ENCODE measurements around the gene MINAR1. TPM values are rescaled to one million over a fixed set of nuclear protein-coding genes. Genes with fewer than 3 reads are reported as not detected.

MINAR1 gene
- total RNA-seq, 1 donor from 2014 or later = 0.53 TPM

DNA sequence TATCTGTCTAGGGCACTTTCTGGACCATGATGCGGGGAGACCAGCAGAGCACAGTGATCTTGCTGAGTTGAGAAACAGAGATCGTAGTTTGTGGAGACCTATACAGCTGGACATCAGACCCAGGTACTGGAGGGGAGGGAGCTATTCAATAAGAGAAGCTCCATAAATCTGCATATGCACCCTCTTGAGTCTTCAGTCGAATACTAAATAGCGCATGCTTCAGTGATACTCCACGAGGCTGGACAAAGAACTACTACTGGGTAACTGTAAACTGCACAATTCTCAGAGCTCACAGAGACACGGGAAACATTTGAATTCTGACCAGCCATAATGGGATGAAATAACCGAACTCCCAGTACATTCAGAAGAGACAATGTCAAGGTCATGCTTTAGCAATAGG, 49.7 kb downstream of the MINAR1 start:
- no peaks in the 10 kb centered on the region for H3K27me3 ChIP-seq (ENCODE audit: control insufficient read depth, insufficient read depth, low read length)
- DNase-seq (ENCODE audit: low read depth) = no peak
- no peak for FAIRE-seq
- no peaks in the 10 kb centered on the region for H3K36me3 ChIP-seq (ENCODE audit: control insufficient read depth, insufficient read depth, low read length)
- no peak overlapping the region for H3K4me3 ChIP-seq (ENCODE audit: low read depth, low read length)
- TF ChIP-seq, protein P1, sequence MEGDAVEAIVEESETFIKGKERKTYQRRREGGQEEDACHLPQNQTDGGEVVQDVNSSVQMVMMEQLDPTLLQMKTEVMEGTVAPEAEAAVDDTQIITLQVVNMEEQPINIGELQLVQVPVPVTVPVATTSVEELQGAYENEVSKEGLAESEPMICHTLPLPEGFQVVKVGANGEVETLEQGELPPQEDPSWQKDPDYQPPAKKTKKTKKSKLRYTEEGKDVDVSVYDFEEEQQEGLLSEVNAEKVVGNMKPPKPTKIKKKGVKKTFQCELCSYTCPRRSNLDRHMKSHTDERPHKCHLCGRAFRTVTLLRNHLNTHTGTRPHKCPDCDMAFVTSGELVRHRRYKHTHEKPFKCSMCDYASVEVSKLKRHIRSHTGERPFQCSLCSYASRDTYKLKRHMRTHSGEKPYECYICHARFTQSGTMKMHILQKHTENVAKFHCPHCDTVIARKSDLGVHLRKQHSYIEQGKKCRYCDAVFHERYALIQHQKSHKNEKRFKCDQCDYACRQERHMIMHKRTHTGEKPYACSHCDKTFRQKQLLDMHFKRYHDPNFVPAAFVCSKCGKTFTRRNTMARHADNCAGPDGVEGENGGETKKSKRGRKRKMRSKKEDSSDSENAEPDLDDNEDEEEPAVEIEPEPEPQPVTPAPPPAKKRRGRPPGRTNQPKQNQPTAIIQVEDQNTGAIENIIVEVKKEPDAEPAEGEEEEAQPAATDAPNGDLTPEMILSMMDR (IDR thresholded peaks at IDR 0.05; ENCODE audit: insufficient read depth, low read length, severe bottlenecking) = no peak

Other genes starting within 250 kb of the MINAR1 start
- not detected in 2 replicates for gene ANKRD34C, start 149.6 kb upstream of the MINAR1 start, total RNA-seq
- gene TMED3, start 121.2 kb upstream of the MINAR1 start, total RNA-seq = 99.9 and 120 TPM in 2 replicates